ENCODE results near the gene NFKBIB. TPM values are rescaled to one million over a fixed set of nuclear protein-coding genes. Genes with fewer than 3 reads are reported as not detected.

The NFKBIB gene
- total and polyA plus RNA-seq, 2 of the 13 experiments (the other 11 are each of a cell fraction or from before 2014, with no cell fraction given): 8.6 to 14.9 TPM

- no peak for TF ChIP-seq BCLAF1 (IDR thresholded peaks at IDR 0.05)
- TF ChIP-seq MYNN (CRISPR knock-in tag; IDR thresholded peaks at IDR 0.05; ENCODE audit: low read depth): no peak
- TF ChIP-seq ZNF234 (CRISPR knock-in tag; conservative IDR thresholded peaks at IDR 0.05): no peak
- TF ChIP-seq RARG (CRISPR knock-in tag; IDR thresholded peaks at IDR 0.05; ENCODE audit: low read depth): no peak
- TF ChIP-seq RBAK (CRISPR knock-in tag; IDR thresholded peaks at IDR 0.05): no peak
- no peak for TF ChIP-seq ZBTB8A (CRISPR knock-in tag; IDR thresholded peaks at IDR 0.05; ENCODE audit: borderline replicate concordance, low read depth)
- TF ChIP-seq STAT5B (CRISPR knock-in tag; IDR thresholded peaks at IDR 0.05): 0 out of 2 replicates have a peak, but pooled peaks have one; percentile 25
- no peak for TF ChIP-seq ZIK1 (CRISPR knock-in tag; IDR thresholded peaks at IDR 0.05; ENCODE audit: borderline replicate concordance, low read depth)
- no peak for TF ChIP-seq ZNF644 (CRISPR knock-in tag; IDR thresholded peaks at IDR 0.05; ENCODE audit: low read depth)
- no peak for TF ChIP-seq ZKSCAN8 (CRISPR knock-in tag; IDR thresholded peaks at IDR 0.05; ENCODE audit: borderline replicate concordance)
- TF ChIP-seq SPEN (CRISPR knock-in tag; IDR thresholded peaks at IDR 0.05; ENCODE audit: low read depth): no peak
- TF ChIP-seq ZFP37 (CRISPR knock-in tag; IDR thresholded peaks at IDR 0.05; ENCODE audit: borderline replicate concordance): peak; percentile 22; the same call in 1 of the 2 replicates
- 0 out of 2 replicates have a peak, but pooled peaks have one; percentile 22 for TF ChIP-seq MAF1 (CRISPR knock-in tag; IDR thresholded peaks at IDR 0.05; ENCODE audit: borderline replicate concordance)
- TF ChIP-seq GABPB1 (CRISPR knock-in tag; IDR thresholded peaks at IDR 0.05): peak; percentile 88
- no peak for TF ChIP-seq MIER2 (CRISPR knock-in tag; IDR thresholded peaks at IDR 0.05)
- TF ChIP-seq ZNF75D (CRISPR knock-in tag; IDR thresholded peaks at IDR 0.05; ENCODE audit: borderline replicate concordance): no peak
- no peak for TF ChIP-seq EHMT2 (IDR thresholded peaks at IDR 0.05; ENCODE audit: borderline replicate concordance, low read depth, low read length)
- no peak for TF ChIP-seq CERS6 (CRISPR knock-in tag; IDR thresholded peaks at IDR 0.05)
- TF ChIP-seq HMGXB3 (CRISPR knock-in tag; IDR thresholded peaks at IDR 0.05; ENCODE audit: borderline replicate concordance): no peak
- TF ChIP-seq KLF15 (CRISPR knock-in tag; IDR thresholded peaks at IDR 0.05; ENCODE audit: borderline replicate concordance): no peak
- no peak for TF ChIP-seq RAD51 (IDR thresholded peaks at IDR 0.05; ENCODE audit: borderline replicate concordance)
Measured at GRCh38 chr19:38930776-38931520, 31.2 kb downstream of the NFKBIB start, which contains the start of gene MRPS12 (continued).
